ENCODE measurements around the gene CDK19.

DNA sequence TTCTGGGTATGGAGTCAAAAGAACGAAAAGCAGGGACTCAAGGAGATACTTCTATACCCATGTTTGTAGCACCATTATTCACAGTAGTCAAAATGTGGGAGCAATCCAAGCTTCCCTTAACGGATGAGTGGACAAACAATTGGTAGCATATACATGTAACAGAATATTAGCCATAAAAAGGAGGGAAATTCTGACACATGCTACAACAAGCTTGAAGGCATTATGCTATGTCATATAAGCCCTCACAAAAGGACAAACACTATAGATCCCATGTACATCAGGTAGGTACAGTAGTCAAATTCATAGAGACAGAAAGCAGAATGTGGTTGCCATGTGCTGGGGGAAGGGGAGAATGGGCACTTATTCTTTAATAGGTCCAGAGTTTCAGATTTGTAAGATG is 37.6 kb downstream of the CDK19 start:
- TF ChIP-seq, protein P1, sequence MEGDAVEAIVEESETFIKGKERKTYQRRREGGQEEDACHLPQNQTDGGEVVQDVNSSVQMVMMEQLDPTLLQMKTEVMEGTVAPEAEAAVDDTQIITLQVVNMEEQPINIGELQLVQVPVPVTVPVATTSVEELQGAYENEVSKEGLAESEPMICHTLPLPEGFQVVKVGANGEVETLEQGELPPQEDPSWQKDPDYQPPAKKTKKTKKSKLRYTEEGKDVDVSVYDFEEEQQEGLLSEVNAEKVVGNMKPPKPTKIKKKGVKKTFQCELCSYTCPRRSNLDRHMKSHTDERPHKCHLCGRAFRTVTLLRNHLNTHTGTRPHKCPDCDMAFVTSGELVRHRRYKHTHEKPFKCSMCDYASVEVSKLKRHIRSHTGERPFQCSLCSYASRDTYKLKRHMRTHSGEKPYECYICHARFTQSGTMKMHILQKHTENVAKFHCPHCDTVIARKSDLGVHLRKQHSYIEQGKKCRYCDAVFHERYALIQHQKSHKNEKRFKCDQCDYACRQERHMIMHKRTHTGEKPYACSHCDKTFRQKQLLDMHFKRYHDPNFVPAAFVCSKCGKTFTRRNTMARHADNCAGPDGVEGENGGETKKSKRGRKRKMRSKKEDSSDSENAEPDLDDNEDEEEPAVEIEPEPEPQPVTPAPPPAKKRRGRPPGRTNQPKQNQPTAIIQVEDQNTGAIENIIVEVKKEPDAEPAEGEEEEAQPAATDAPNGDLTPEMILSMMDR (IDR thresholded peaks at IDR 0.05) = no peak
- no peak for TF ChIP-seq POLR2A (IDR thresholded peaks at IDR 0.05)

Measured in adrenal gland (tissue), 5 donors.